Stomach (tissue), 9 donors: ENCODE measurements around the gene TMEM151B. TPM values are rescaled to one million over a fixed set of nuclear protein-coding genes. Genes with fewer than 3 reads are reported as not detected.

Source experiments
- DNase-seq, 2 donors: peaks; one replicate each; pipeline versions ENCODE4 v3.0.0 to v3.0.0-alpha.2; 2013 to 2019
- H3K27ac ChIP-seq, 5 donors: fragments of 200-600 bp in 4 of 5; sonication (generic) in 4 of 5; one replicate each; pipeline ENCODE4 v1.5.1; 2013 to 2019; ENCODE audit warnings: mild to moderate bottlenecking in 1 of 5, moderate library complexity in 1 of 5
- H3K27me3 ChIP-seq, 3 donors: fragments of 200-600 bp; sonication (generic); one replicate each; pipeline ENCODE4 v1.5.1; 2017 to 2019; ENCODE audit warnings: mixed run types in 1 of 3
- H3K36me3 ChIP-seq, 4 donors: fragments of 200-600 bp; sonication (generic); 1 replicate in 3 of 4; 2 replicates in 1 of 4; pipeline ENCODE4 v1.5.1; 2016 to 2019
- H3K4me1 ChIP-seq, 4 donors: fragments of 200-600 bp; sonication (generic); one replicate each; pipeline ENCODE4 v1.5.1; 2016 to 2019
- H3K4me3 ChIP-seq, 4 donors: fragments of 200-600 bp; sonication (generic) in 3 of 4; one replicate each; pipeline ENCODE4 v1.5.1; 2016 to 2019; ENCODE audit warnings: mild to moderate bottlenecking in 1 of 4
- H3K9me3 ChIP-seq, 4 donors: fragments of 200-600 bp; sonication (generic); one replicate each; pipeline ENCODE4 v1.5.1; 2016 to 2019
- CTCF ChIP-seq, 7 experiments: fragments of 450-650 bp in 4 of 7; fragments of 200-600 bp in 3 of 7; sonication (generic) in 3 of 7; IDR thresholded peaks; one replicate each; pipeline ENCODE4 v1.5.1; 2016 to 2019; ENCODE audit warnings: antibody characterized with exemption in 7 of 7, control low read depth in 2 of 7, mild to moderate bottlenecking in 1 of 7
- EP300 ChIP-seq: sonication (generic); formaldehyde crosslinking; IDR thresholded peaks from one replicate; pipeline ENCODE4 v1.6.1; 2017; ENCODE audit warnings: antibody characterized with exemption
- POLR2A ChIP-seq, 4 donors: fragments of 450-650 bp; IDR thresholded peaks; one replicate each; pipeline ENCODE4 v1.6.1; 2016; ENCODE audit warnings: antibody characterized with exemption in 4 of 4, control low read depth in 2 of 4, mild to moderate bottlenecking in 1 of 4, moderate library complexity in 1 of 4
- POLR2AphosphoS5 ChIP-seq, 3 donors: sonication (generic); formaldehyde crosslinking; IDR thresholded peaks; one replicate each; pipeline ENCODE4 v1.6.1; 2016; ENCODE audit warnings: antibody characterized with exemption in 3 of 3
- WGBS, 5 donors: extraction: QIAGEN DNeasy Blood & Tissue Kit in 3 of 5; methylation state at CpG; one replicate each; pipeline versions ENCODE4 v1.1.5 to v1.1.7; 2013 to 2018; 5-methylcytosine and 5-hydroxymethylcytosine counted together
- intact Hi-C: fragments of 100-400 bp; cut with DNase I; formaldehyde crosslinking; loops from one replicate; pipeline ENCODE4 v1.15.1; 2023; ENCODE audit warnings: low total_unique reads
- polyA plus RNA-seq, 3 donors: library from polyadenylated mRNA; stranded (reverse); fragments of 200-250 nt; gene quantifications; one replicate each; pipeline ENCODE4 v1.2.3, GENCODE V29; 2013
- total RNA-seq, 5 donors: library from RNA; depleted of rRNA; stranded (reverse); fragments of >200 nt; gene quantifications; one replicate each; pipeline versions ENCODE4 v1.1.0 to v1.2.3, GENCODE V29; 2014 to 2016
- donor health status: healthy with polysubstance abuse.
- donor health status: Bipolar disorder and iron deficiency.
- donor health status: healthy.

Gene TMEM151B
- total and polyA plus RNA-seq, 8 donors: 0.12 to 0.29 (median 0.23) TPM; not detected in 4

GRCh38 chr6:44268095-44268628 is 2.1 kb upstream of the TMEM151B start:
- 19 to 27% (median 21%) methylated on average over 5 of the region's 5 CpGs for WGBS, 5 donors
- Histone ChIP-seq H3K9me3 (no peaks in the 10 kb centered on the region), H3K4me1 (peaks cover 28 to 36% (median 33%) of the 10 kb centered on the region in 4 donors), H3K36me3 (no peaks in the 10 kb centered on the region), H3K4me3 (no peak overlapping the region), H3K27me3 (peaks cover 4 to 54% (median 41%) of the 10 kb centered on the region in 3 donors), H3K27ac (no peak overlapping the region)
- intact Hi-C loops: no loop called here
- peak; percentile 69 to 88 for DNase-seq
- TF ChIP-seq POLR2A (IDR thresholded peaks at IDR 0.05) (no peak), POLR2AphosphoS5 (IDR thresholded peaks at IDR 0.05) (no peak), CTCF (IDR thresholded peaks at IDR 0.05) (peak in 5 of 7 experiments; percentile 71 to 89 (median 88)), EP300 (no peak)

GRCh38 chr6:44269178-44269920 is 901 bp upstream of the TMEM151B start:
- no peak for TF ChIP-seq EP300
- TF ChIP-seq POLR2AphosphoS5 (IDR thresholded peaks at IDR 0.05): no peak
- TF ChIP-seq POLR2A (IDR thresholded peaks at IDR 0.05): no peak
- TF ChIP-seq CTCF (IDR thresholded peaks at IDR 0.05): no peak
- Histone ChIP-seq H3K9me3 (no peaks in the 10 kb centered on the region), H3K36me3 (no peaks in the 10 kb centered on the region), H3K27me3 (peaks cover 4 to 65% (median 50%) of the 10 kb centered on the region in 3 donors), H3K27ac (no peak overlapping the region), H3K4me1 (peaks cover 16 to 24% (median 21%) of the 10 kb centered on the region in 4 donors), H3K4me3 (no peak overlapping the region)
- WGBS, 5 donors: 40 to 83% (median 73%) methylated on average over 1 of the region's 1 CpG
- no peak for DNase-seq
- intact Hi-C loops: no loop called here

GRCh38 chr6:44270526-44271405 is 516 bp downstream of the TMEM151B start:
- peak in 1 of 2 donors; percentile 69 for DNase-seq

More at GRCh38 chr6:44270526-44271405, 516 bp downstream of the TMEM151B start:
- peaks cover 4 to 80% (median 63%) of the 10 kb centered on the region in 3 donors for H3K27me3 ChIP-seq
- H3K4me3 ChIP-seq: peak overlapping the region; percentile 46 to 58 (median 51)
- no peak overlapping the region for H3K27ac ChIP-seq
- 1 to 11% (median 3%) methylated on average over 3 to 85 of the region's 90 CpGs for WGBS, 5 donors
- intact Hi-C loops: no loop called here
- H3K4me1 ChIP-seq: peaks cover 14 to 22% (median 16%) of the 10 kb centered on the region in 4 donors
- no peaks in the 10 kb centered on the region for H3K36me3 ChIP-seq
- TF ChIP-seq POLR2A (IDR thresholded peaks at IDR 0.05) (no peak), EP300 (no peak), CTCF (IDR thresholded peaks at IDR 0.05) (no peak), POLR2AphosphoS5 (IDR thresholded peaks at IDR 0.05) (no peak)
- H3K9me3 ChIP-seq: no peaks in the 10 kb centered on the region
